CD4-positive, alpha-beta T cell (primary cell): ENCODE data around the gene NDP. TPM values are rescaled to one million over a fixed set of nuclear protein-coding genes. Genes with fewer than 3 reads are reported as not detected.
"Not testable (repeated sequence)": the region's sequence is repeated elsewhere in the genome, so short reads cannot be mapped to it uniquely, and the experiment has no call there.

Experiments used
- ATAC-seq: fragments of 200-7000 bp; cut with Tn5 transposase; one replicate; pipeline ENCODE4 v1.10.0; 2022; ENCODE audit warnings: mild to moderate bottlenecking; ENCODE audit not compliant: poor library complexity
- CTCF ChIA-PET: fragments of 350-600 bp; sonication (Branson Sonifier 250); formaldehyde crosslinking; loops from one replicate; lab custom pipeline; 2021; ENCODE audit warnings: antibody characterized with exemption, inconsistent platforms; lab: Charles Lee
- POLR2A ChIA-PET: fragments of 350-600 bp; sonication (Branson Sonifier 250); formaldehyde crosslinking; loops from one replicate; lab custom pipeline; 2021; ENCODE audit warnings: antibody characterized with exemption, inconsistent platforms; lab: Charles Lee
- DNase-seq, 14 experiments: peaks; one replicate each; pipeline ENCODE4 v3.0.0-alpha.2; 2013 to 2020; ENCODE audit warnings: mixed read lengths in 2 of 14
- H3K27ac ChIP-seq, 2 donors: one replicate each; pipeline versions ENCODE4 v1.5.1 to v1.7.0; 2013; ENCODE audit warnings: low read length in 2 of 2, low read depth in 1 of 2, mild to moderate bottlenecking in 1 of 2
- H3K27me3 ChIP-seq, 2 experiments: 1 replicate in 1 of 2; 2 replicates in 1 of 2; pipeline versions ENCODE4 v1.6.1 to v1.7.0; 2013; ENCODE audit warnings: low read length in 2 of 2, control low read depth in 1 of 2, mild to moderate bottlenecking in 1 of 2, moderate library complexity in 1 of 2; ENCODE audit not compliant: insufficient read depth in 2 of 2, control insufficient read depth in 1 of 2
- H3K36me3 ChIP-seq: one replicate; pipeline ENCODE4 v1.6.1; 2013; ENCODE audit warnings: low read length, control low read depth; ENCODE audit not compliant: insufficient read depth
- H3K4me1 ChIP-seq: one replicate; pipeline ENCODE4 v1.6.1; 2013; ENCODE audit warnings: low read length, control low read depth; ENCODE audit not compliant: insufficient read depth
- H3K4me3 ChIP-seq: one replicate; pipeline ENCODE4 v1.5.1; 2013; ENCODE audit warnings: mild to moderate bottlenecking, low read length, moderate library complexity
- H3K9me3 ChIP-seq, 2 experiments: 1 replicate in 1 of 2; 2 replicates in 1 of 2; pipeline versions ENCODE4 v1.6.1 to v1.7.0; 2013; ENCODE audit warnings: low read length in 2 of 2, mild to moderate bottlenecking in 2 of 2, control low read depth in 1 of 2, moderate library complexity in 1 of 2; ENCODE audit not compliant: control insufficient read depth in 1 of 2, insufficient read depth in 1 of 2
- H3K27ac Mint-ChIP-seq: one replicate; pipeline ENCODE4 v1.8.0; 2020; ENCODE audit warnings: mixed read lengths
- H3K27me3 Mint-ChIP-seq: one replicate; pipeline ENCODE4 v1.8.0; 2021; ENCODE audit warnings: mixed read lengths
- H3K36me3 Mint-ChIP-seq: one replicate; pipeline ENCODE4 v1.8.0; 2021; ENCODE audit warnings: low read depth, mixed read lengths
- H3K4me1 Mint-ChIP-seq: one replicate; pipeline ENCODE4 v1.8.0; 2021; ENCODE audit warnings: low read depth, mixed read lengths
- H3K4me3 Mint-ChIP-seq: one replicate; pipeline ENCODE4 v1.8.0; 2020; ENCODE audit warnings: mild to moderate bottlenecking, mixed read lengths
- H3K9me3 Mint-ChIP-seq: one replicate; pipeline ENCODE4 v1.8.0; 2020; ENCODE audit warnings: mixed read lengths
- intact Hi-C, 2 experiments: fragments of 100-400 bp; cut with DNase I in 1 of 2; cut with micrococcal nuclease in 1 of 2; formaldehyde crosslinking; loops; one replicate each; pipeline versions ENCODE4 v1.15.1 to v1.9.0; 2023 to 2025; cut with DNase I, micrococcal nuclease
- total RNA-seq, 174 experiments: library from RNA in 2 of 174; stranded (reverse) in 2 of 174; gene quantifications; one replicate each; pipeline ENCODE4 v1.2.3 and lab custom pipeline; 2021 to 2026
- TF ChIP-seq, protein P1 (sequence below): fragments of 200-600 bp; IDR thresholded peaks from one replicate; pipeline ENCODE4 v1.8.0; 2022; ENCODE audit warnings: antibody characterized with exemption, mild to moderate bottlenecking

NDP gene
- total RNA-seq, 2 experiments from 2014 or later: not detected

- POLR2A ChIA-PET: no interaction called here
Observed at GRCh38 chrX:43940816-43941474, 32.2 kb downstream of the NDP start.

GRCh38 chrX:43939187-43939926 is 33.8 kb downstream of the NDP start:
- ChIA-PET CTCF (no interaction called here), POLR2A (no interaction called here)
- ATAC-seq (no peak), DNase-seq (no peak)
- H3K27me3 ChIP-seq: no peaks in the 10 kb centered on the region
- no peak overlapping the region for H3K27ac ChIP-seq
- H3K9me3 Mint-ChIP-seq: no peaks in the 10 kb centered on the region
- no peak overlapping the region for H3K4me3 Mint-ChIP-seq
- H3K4me1 Mint-ChIP-seq: no peaks in the 10 kb centered on the region
- H3K9me3 ChIP-seq: no peaks in the 10 kb centered on the region
- H3K36me3 Mint-ChIP-seq: no peaks in the 10 kb centered on the region
- no peak overlapping the region for H3K27ac Mint-ChIP-seq
- intact Hi-C loops: no loop called here
- no peak overlapping the region for H3K4me3 ChIP-seq
- TF ChIP-seq, protein P1, sequence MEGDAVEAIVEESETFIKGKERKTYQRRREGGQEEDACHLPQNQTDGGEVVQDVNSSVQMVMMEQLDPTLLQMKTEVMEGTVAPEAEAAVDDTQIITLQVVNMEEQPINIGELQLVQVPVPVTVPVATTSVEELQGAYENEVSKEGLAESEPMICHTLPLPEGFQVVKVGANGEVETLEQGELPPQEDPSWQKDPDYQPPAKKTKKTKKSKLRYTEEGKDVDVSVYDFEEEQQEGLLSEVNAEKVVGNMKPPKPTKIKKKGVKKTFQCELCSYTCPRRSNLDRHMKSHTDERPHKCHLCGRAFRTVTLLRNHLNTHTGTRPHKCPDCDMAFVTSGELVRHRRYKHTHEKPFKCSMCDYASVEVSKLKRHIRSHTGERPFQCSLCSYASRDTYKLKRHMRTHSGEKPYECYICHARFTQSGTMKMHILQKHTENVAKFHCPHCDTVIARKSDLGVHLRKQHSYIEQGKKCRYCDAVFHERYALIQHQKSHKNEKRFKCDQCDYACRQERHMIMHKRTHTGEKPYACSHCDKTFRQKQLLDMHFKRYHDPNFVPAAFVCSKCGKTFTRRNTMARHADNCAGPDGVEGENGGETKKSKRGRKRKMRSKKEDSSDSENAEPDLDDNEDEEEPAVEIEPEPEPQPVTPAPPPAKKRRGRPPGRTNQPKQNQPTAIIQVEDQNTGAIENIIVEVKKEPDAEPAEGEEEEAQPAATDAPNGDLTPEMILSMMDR: no peak
- H3K4me1 ChIP-seq: no peaks in the 10 kb centered on the region
- no peaks in the 10 kb centered on the region for H3K36me3 ChIP-seq
- H3K27me3 Mint-ChIP-seq: no peaks in the 10 kb centered on the region

More at GRCh38 chrX:43940816-43941474, 32.2 kb downstream of the NDP start:
- DNase-seq: no peak
- Histone ChIP-seq H3K36me3 (no peaks in the 10 kb centered on the region), H3K4me3 (no peak overlapping the region), H3K9me3 (no peaks in the 10 kb centered on the region), H3K27ac (no peak overlapping the region), H3K4me1 (no peaks in the 10 kb centered on the region), H3K27me3 (no peaks in the 10 kb centered on the region)
- TF ChIP-seq, protein P1: no peak
- no peaks in the 10 kb centered on the region for H3K27me3 Mint-ChIP-seq
- no peak for ATAC-seq
- no peak overlapping the region for H3K27ac Mint-ChIP-seq
- H3K4me1 Mint-ChIP-seq: no peaks in the 10 kb centered on the region
- CTCF ChIA-PET: no interaction called here
- intact Hi-C loops: no loop called here
- H3K36me3 Mint-ChIP-seq: no peaks in the 10 kb centered on the region
- H3K9me3 Mint-ChIP-seq: no peaks in the 10 kb centered on the region
- H3K4me3 Mint-ChIP-seq: no peak overlapping the region

- H3K36me3 Mint-ChIP-seq, H3K27me3 ChIP-seq, H3K27ac ChIP-seq, POLR2A ChIA-PET, H3K36me3 ChIP-seq, CTCF ChIA-PET, ATAC-seq, intact Hi-C loops, H3K4me3 ChIP-seq, H3K4me1 ChIP-seq, H3K4me1 Mint-ChIP-seq, DNase-seq, H3K27ac Mint-ChIP-seq, H3K4me3 Mint-ChIP-seq, H3K9me3 Mint-ChIP-seq, H3K9me3 ChIP-seq: not testable (repeated sequence)
- peaks cover 10% of the 10 kb centered on the region for H3K27me3 Mint-ChIP-seq
Observed at GRCh38 chrX:43922032-43922431, 51.2 kb downstream of the NDP start.

GRCh38 chrX:43910772-43911171 is 62.4 kb downstream of the NDP start:
- H3K27me3 ChIP-seq, intact Hi-C loops, POLR2A ChIA-PET, H3K27me3 Mint-ChIP-seq, H3K36me3 Mint-ChIP-seq, H3K27ac Mint-ChIP-seq, DNase-seq, H3K4me1 ChIP-seq, H3K9me3 ChIP-seq, H3K4me3 ChIP-seq, H3K4me1 Mint-ChIP-seq, ATAC-seq, H3K27ac ChIP-seq, H3K36me3 ChIP-seq, H3K4me3 Mint-ChIP-seq, H3K9me3 Mint-ChIP-seq: not testable (repeated sequence)
- CTCF ChIA-PET: interaction anchor here (0.5 kb wide), 1 partner anchor 1338 kb away, joined by 3 read pairs; no protein-coding TSS in a partner anchor
